Esophagus (tissue), 2 donors: ENCODE data around the gene PLXNA2. TPM values are rescaled to one million over a fixed set of nuclear protein-coding genes. Genes with fewer than 3 reads are reported as not detected.

Experiments
- H3K27ac ChIP-seq, 2 donors: one replicate each; pipeline ENCODE4 v1.5.1; 2013; ENCODE audit warnings: low read depth in 2 of 2, mild to moderate bottlenecking in 2 of 2, inconsistent platforms in 1 of 2, low read length in 1 of 2, moderate library complexity in 1 of 2
- H3K27me3 ChIP-seq, 2 donors: one replicate each; pipeline ENCODE4 v1.6.1; 2013; ENCODE audit warnings: low read length in 2 of 2, control low read depth in 1 of 2, mild to moderate bottlenecking in 1 of 2; ENCODE audit not compliant: insufficient read depth in 2 of 2, control insufficient read depth in 1 of 2
- H3K36me3 ChIP-seq, 2 donors: one replicate each; pipeline ENCODE4 v1.6.1; 2013; ENCODE audit warnings: low read length in 1 of 2; ENCODE audit not compliant: control insufficient read depth in 2 of 2, insufficient read depth in 2 of 2
- H3K4me1 ChIP-seq, 2 donors: one replicate each; pipeline ENCODE4 v1.6.1; 2013; ENCODE audit warnings: low read length in 1 of 2; ENCODE audit not compliant: control insufficient read depth in 2 of 2, insufficient read depth in 2 of 2
- H3K4me3 ChIP-seq, 2 donors: one replicate each; pipeline ENCODE4 v1.5.1; 2013; ENCODE audit warnings: low read length in 2 of 2, mild to moderate bottlenecking in 2 of 2, low read depth in 1 of 2, moderate library complexity in 1 of 2
- H3K9me3 ChIP-seq, 2 donors: one replicate each; pipeline ENCODE4 v1.6.1; 2013; ENCODE audit warnings: mild to moderate bottlenecking in 2 of 2, low read depth in 1 of 2, low read length in 1 of 2, moderate library complexity in 1 of 2; ENCODE audit not compliant: control insufficient read depth in 2 of 2, insufficient read depth in 1 of 2
- WGBS, 2 donors: extraction: QIAGEN DNeasy Blood & Tissue Kit; methylation state at CpG; one replicate each; pipeline ENCODE4 v1.1.7; 2013; 5-methylcytosine and 5-hydroxymethylcytosine counted together
- polyA plus RNA-seq, 2 donors: library from polyadenylated mRNA; stranded (reverse); fragments of 200-250 nt; gene quantifications; one replicate each; pipeline ENCODE4 v1.2.3, GENCODE V29; 2013
- donor health status: healthy with polysubstance abuse.
- donor health status: Bipolar disorder and iron deficiency.

PLXNA2 gene
- polyA plus RNA-seq, 2 donors = 12.6 to 25.5 TPM

DNA sequence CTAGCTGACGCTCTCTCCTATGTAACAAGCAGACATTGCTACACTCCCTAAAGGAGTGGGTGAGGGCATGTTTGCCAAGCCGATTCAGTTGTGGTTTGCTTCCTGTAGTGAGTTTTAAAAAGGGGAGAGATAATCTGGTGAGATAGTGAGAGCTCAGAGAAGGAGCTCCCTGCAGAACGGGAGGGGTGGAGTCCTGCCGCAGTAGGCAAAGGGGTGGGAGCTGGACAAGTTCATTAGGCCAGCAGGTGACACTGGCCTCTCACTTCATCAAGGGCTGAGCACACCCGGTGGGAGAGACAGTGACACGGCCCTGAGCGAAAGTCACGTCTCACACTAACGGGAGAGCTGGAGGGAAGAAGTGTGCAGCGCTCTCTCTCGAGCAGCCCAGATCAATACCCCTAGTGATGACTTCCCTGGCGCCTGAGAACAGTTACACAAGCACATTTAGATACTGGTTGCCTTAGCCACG is 189.2 kb downstream of the PLXNA2 start:
- H3K27me3 ChIP-seq = no peaks in the 10 kb centered on the region
- H3K4me1 ChIP-seq = peaks cover 0 to 7% of the 10 kb centered on the region in 2 donors
- 74 to 81% methylated on average over 13 of the region's 13 CpGs for WGBS, 2 donors
- no peak overlapping the region for H3K27ac ChIP-seq
- peaks cover 21 to 38% of the 10 kb centered on the region in 2 donors for H3K36me3 ChIP-seq
- no peaks in the 10 kb centered on the region for H3K9me3 ChIP-seq
- no peak overlapping the region for H3K4me3 ChIP-seq

DNA sequence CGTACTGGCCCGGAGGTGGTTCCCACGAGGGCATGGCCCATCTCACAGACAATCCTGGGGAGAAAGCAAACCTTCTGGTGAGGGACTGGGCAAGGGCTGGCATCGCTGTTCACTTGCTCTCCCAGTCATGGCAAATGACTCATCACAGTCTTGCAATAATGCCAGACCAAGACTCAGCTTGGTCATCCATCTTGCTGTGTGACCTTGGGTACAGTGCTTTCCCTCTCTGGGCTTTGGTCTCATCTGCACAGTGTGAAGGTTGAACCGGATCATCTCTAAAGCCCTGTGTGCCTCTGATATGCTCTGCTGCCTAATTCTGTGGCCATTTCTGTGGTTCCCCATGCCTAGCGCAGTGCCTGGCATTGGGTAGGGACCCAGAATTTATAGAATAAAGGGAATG is 189.7 kb downstream of the PLXNA2 start:
- Histone ChIP-seq H3K4me1 (peaks cover 0 to 7% of the 10 kb centered on the region in 2 donors), H3K27me3 (no peaks in the 10 kb centered on the region), H3K27ac (no peak overlapping the region), H3K4me3 (no peak overlapping the region), H3K36me3 (peaks cover 16 to 35% of the 10 kb centered on the region in 2 donors), H3K9me3 (no peaks in the 10 kb centered on the region)
- WGBS, 2 donors = 85 to 90% methylated on average over 6 of the region's 6 CpGs

DNA sequence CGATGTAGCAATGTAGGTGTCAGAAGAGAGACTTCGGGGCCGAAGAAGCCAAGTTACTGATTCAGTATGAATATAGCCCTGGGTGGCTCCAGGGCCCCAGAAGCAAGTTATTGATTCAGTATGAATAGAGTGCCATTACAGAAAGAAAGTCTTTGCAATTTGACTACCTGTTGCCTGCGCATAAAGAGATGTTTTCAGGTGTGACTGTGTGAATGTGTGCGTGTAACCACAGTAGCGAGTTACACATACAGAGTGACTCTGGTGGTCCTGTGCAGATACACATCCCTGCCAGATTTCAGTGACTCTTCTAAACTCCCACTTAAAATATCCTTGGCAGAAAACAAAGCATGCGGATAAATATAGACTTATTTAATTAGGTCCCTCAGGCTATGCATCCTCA is 190.5 kb downstream of the PLXNA2 start:
- WGBS, 2 donors = 89 to 92% methylated on average over 7 of the region's 7 CpGs
- Histone ChIP-seq H3K27ac (no peak overlapping the region), H3K9me3 (no peaks in the 10 kb centered on the region), H3K36me3 (peaks cover 16 to 27% of the 10 kb centered on the region in 2 donors), H3K4me3 (no peak overlapping the region), H3K27me3 (no peaks in the 10 kb centered on the region), H3K4me1 (peaks cover 0 to 10% of the 10 kb centered on the region in 2 donors)

DNA sequence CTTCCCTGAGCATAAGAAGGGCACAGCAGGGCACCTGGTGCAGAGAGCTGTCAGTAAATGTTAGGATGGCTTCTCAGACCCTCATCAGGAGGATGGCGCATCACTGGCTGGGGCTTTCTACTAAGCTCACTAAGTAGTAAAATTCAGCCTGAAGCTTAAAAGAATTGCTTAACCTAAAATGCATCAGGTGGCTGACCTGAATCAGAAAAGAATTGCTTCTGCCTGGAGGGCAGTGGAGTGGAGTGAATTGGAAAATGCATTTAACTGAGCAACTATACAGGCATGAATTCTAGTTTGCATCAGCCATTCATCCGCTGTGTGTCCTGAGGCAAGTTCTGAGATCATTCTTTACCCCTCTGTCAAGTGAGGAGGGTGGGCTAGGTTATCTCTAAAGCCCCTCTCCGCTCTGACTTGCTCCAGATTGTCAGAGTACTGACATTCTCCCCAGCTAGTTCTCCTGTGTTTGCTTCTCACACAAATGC is 191.2 kb downstream of the PLXNA2 start:
- WGBS, 2 donors = 96 to 98% methylated on average over 3 of the region's 3 CpGs
- peaks cover 16 to 22% of the 10 kb centered on the region in 2 donors for H3K36me3 ChIP-seq
- H3K27ac ChIP-seq = no peak overlapping the region
- H3K27me3 ChIP-seq = no peaks in the 10 kb centered on the region
- H3K4me1 ChIP-seq = peaks cover 0 to 16% of the 10 kb centered on the region in 2 donors
- no peak overlapping the region for H3K4me3 ChIP-seq
- H3K9me3 ChIP-seq = no peaks in the 10 kb centered on the region

DNA sequence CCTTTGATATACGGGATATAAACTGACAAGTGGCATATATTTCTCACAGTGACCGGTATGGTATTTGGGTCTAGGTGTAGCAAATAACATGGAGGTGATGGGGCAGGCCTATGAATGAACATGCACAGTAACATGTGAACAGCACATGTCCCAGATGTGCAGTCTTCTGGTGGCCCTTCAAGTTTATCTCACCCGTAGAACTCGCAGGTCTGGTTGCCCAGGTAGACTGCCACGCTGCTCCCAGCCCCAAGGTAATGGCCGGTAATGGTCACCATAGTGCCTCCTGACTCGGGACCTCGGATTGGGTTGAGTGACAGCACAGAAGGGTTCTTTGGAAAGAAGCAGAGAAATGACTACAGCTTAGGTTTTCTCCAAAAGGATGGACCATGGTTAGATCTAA is 192.0 kb downstream of the PLXNA2 start:
- no peaks in the 10 kb centered on the region for H3K27me3 ChIP-seq
- no peak overlapping the region for H3K27ac ChIP-seq
- no peak overlapping the region for H3K4me3 ChIP-seq
- peaks cover 4 to 24% of the 10 kb centered on the region in 2 donors for H3K4me1 ChIP-seq
- H3K9me3 ChIP-seq = no peaks in the 10 kb centered on the region
- H3K36me3 ChIP-seq = peaks cover 13 to 17% of the 10 kb centered on the region in 2 donors
- WGBS, 2 donors = 75 to 87% methylated on average over 8 of the region's 8 CpGs

DNA sequence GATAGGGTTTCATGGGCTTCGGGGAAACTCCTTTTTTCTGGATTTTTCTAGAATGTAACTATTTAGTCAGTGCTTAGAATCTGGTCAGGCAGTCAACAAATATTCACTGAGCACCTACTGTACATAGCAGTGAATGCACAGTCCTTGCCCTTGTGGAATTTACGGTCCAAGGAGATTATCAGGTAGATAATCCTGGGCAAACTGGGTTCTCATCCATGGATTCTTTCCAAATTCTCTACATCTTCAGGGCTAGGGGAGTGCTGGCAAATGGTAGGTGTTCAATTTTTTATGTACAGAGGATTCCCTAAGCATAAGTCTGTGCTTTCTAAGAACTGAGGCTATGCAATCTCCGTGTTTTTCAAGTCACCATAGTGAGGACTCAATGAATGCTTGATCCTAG is 192.5 kb downstream of the PLXNA2 start:
- Histone ChIP-seq H3K4me1 (peaks cover 4 to 25% of the 10 kb centered on the region in 2 donors), H3K9me3 (no peaks in the 10 kb centered on the region), H3K4me3 (no peak overlapping the region), H3K27me3 (no peaks in the 10 kb centered on the region), H3K27ac (no peak overlapping the region), H3K36me3 (peaks cover 13 to 15% of the 10 kb centered on the region in 2 donors)
- 89 to 96% methylated on average over 3 of the region's 3 CpGs for WGBS, 2 donors

DNA sequence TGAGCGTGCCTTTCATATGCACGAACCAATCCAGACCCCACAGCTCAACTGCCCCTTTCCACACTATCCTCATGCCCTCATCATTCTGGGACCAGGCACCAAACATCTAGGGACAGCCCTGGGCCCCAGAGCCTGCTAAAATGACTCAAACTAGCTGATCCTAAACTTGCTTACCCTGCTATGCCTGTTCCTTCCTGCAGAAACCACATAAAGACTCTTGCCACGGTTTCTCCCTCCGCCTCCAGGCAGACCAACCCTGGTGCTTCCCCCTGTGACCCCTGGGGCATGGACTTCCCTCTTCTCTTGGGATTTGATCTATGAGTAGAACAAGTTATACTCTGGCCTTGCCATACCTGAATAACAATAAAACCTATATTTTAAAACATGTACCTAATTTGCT is 195.3 kb downstream of the PLXNA2 start:
- Histone ChIP-seq H3K9me3 (peaks cover 0 to 2% of the 10 kb centered on the region in 2 donors), H3K27me3 (no peaks in the 10 kb centered on the region), H3K4me1 (peaks cover 4 to 28% of the 10 kb centered on the region in 2 donors), H3K36me3 (peaks cover 12 to 26% of the 10 kb centered on the region in 2 donors), H3K27ac (peak overlapping the region; percentile 91 to 94), H3K4me3 (no peak overlapping the region)
- 50 to 60% methylated on average over 4 of the region's 4 CpGs for WGBS, 2 donors

DNA sequence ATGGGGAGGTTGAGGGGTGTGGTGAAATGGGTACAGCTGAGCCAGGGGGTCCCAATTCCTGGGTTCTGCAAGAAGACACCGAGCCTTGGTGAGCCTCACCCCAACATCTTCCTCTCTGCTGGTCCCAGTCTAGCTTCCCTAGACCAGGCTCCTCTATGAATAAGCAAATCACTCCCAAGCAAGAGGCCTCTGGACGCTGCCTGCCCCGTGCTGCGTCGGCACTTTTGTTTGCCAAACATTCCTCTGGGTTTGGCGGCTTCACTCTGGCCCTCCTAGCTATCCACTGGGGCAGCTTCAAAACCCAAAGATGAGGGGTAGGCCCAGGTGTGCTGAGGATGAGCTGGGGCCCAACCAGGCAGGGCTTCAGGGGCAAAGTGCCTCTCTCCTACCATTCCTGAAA is 196.2 kb downstream of the PLXNA2 start:
- Histone ChIP-seq H3K27me3 (no peaks in the 10 kb centered on the region), H3K4me1 (peaks cover 7 to 31% of the 10 kb centered on the region in 2 donors), H3K36me3 (peaks cover 11 to 30% of the 10 kb centered on the region in 2 donors), H3K27ac (peak overlapping the region; percentile 91 to 94), H3K9me3 (peaks cover 0 to 2% of the 10 kb centered on the region in 2 donors), H3K4me3 (no peak overlapping the region)
- 19 to 34% methylated on average over 6 of the region's 6 CpGs for WGBS, 2 donors

DNA sequence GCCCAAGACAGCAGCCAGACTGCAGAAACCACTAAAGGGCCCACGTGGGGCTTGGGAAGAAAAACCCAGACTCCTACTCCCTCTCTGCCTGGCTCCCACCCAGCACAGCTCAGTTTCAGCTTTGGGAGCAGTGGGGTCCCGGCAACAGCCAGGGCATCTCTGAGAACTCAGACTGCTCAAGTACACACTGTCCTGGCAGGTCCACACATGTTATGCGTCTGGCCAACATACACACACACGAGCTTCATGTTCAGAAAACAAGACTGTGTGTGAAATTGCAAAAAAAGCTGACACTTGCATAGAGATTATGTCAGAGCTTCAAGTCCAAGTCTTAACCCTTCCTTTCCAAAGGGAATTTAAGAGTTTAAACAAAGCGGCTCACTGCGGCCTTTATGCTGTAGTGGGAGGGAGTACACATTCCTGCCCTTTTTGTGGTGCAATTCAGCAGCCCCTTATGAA is 196.7 kb downstream of the PLXNA2 start:
- H3K36me3 ChIP-seq = peaks cover 13 to 33% of the 10 kb centered on the region in 2 donors
- peaks cover 7 to 31% of the 10 kb centered on the region in 2 donors for H3K4me1 ChIP-seq
- peaks cover 0 to 2% of the 10 kb centered on the region in 2 donors for H3K9me3 ChIP-seq
- WGBS, 2 donors = 27 to 48% methylated on average over 6 of the region's 6 CpGs
- H3K4me3 ChIP-seq = no peak overlapping the region
- no peaks in the 10 kb centered on the region for H3K27me3 ChIP-seq
- peak overlapping the region; percentile 91 to 94 for H3K27ac ChIP-seq
